ENCODE measurements around the gene ZPBP2.
A peak's percentile ranks its signal among the peaks of the same experiment; 100 is the strongest.
"Not testable (repeated sequence)": the region's sequence is repeated elsewhere in the genome, so short reads cannot be mapped to it uniquely, and the experiment has no call there.

The ZPBP2 gene

GRCh38 chr17:39855911-39856649 lies 11.9 kb upstream of the ZPBP2 start:
- DNase-seq: not testable (repeated sequence)

- no peak for DNase-seq
Measured at GRCh38 chr17:39861235-39861634, 6.8 kb upstream of the ZPBP2 start.

- DNase-seq: no peak
Measured at GRCh38 chr17:39863244-39863917, 4.6 kb upstream of the ZPBP2 start.

GRCh38 chr17:39863918-39864746 lies 3.9 kb upstream of the ZPBP2 start, which contains the start of gene IKZF3:
TSS of gene IKZF3 (minus strand) at chr17:39864312. CDS start at chr17:39864126, 186 bp downstream.
- DNase-seq: peak; percentile 55

- no peak for DNase-seq
Measured at GRCh38 chr17:39866013-39866730, 1.8 kb upstream of the ZPBP2 start.

- peak; percentile 40 for DNase-seq
Measured at GRCh38 chr17:39867084-39867879, 720 bp upstream of the ZPBP2 start.

- DNase-seq: no peak
Measured at GRCh38 chr17:39868554-39868942, 546 bp downstream of the ZPBP2 start.

GRCh38 chr17:39870776-39871175 lies 2.8 kb downstream of the ZPBP2 start:
- DNase-seq: no peak

GRCh38 chr17:39871801-39872200 lies 3.8 kb downstream of the ZPBP2 start:
- no peak for DNase-seq

- DNase-seq: no peak
Measured at GRCh38 chr17:39872751-39873150, 4.7 kb downstream of the ZPBP2 start.

- DNase-seq: not testable (repeated sequence)
Measured at GRCh38 chr17:39886102-39886501, 18.1 kb downstream of the ZPBP2 start.

GRCh38 chr17:39887078-39887477 lies 19.1 kb downstream of the ZPBP2 start:
- no peak for DNase-seq

- no peak for DNase-seq
Measured at GRCh38 chr17:39889200-39889599, 21.2 kb downstream of the ZPBP2 start.

- DNase-seq: no peak
Measured at GRCh38 chr17:39894681-39895376, 26.8 kb downstream of the ZPBP2 start.

- no peak for DNase-seq
Measured at GRCh38 chr17:39898088-39898487, 30.1 kb downstream of the ZPBP2 start.

GRCh38 chr17:39899215-39899614 lies 31.2 kb downstream of the ZPBP2 start:
- no peak for DNase-seq

- not testable (repeated sequence) for DNase-seq
Measured at GRCh38 chr17:39902027-39902426, 34.0 kb downstream of the ZPBP2 start.

GRCh38 chr17:39903158-39903884 lies 35.3 kb downstream of the ZPBP2 start:
- DNase-seq: no peak

GRCh38 chr17:39904990-39905288 lies 36.9 kb downstream of the ZPBP2 start:
- DNase-seq: no peak

GRCh38 chr17:39908789-39909352 lies 40.9 kb downstream of the ZPBP2 start:
- no peak for DNase-seq

Measured in activated T-cell treated with anti-CD3 and anti-CD28 coated beads for 4 hours (primary cell).